Activated CD4-positive, alpha-beta T cell treated with anti-CD3 and anti-CD28 coated beads, Interleukin-2, Interleukin-4, amounts not matched to agents 100 ng/mL and 50 ng/mL, durations not matched to agents 16 hours and 8 hours (primary cell): ENCODE results near the gene FAR1.

ENCODE experiments used
- DNase-seq: peaks from one replicate; pipeline ENCODE4 v3.0.0-alpha.2; 2020; ENCODE audit warnings: low spot score

Gene FAR1

GRCh38 chr11:13777341-13777985, 109.0 kb downstream of the FAR1 start:
- no peak for DNase-seq

GRCh38 chr11:13778345-13778744, 109.9 kb downstream of the FAR1 start:
- DNase-seq, result no peak

- no peak for DNase-seq
Observed at GRCh38 chr11:13781153-13781552, 112.7 kb downstream of the FAR1 start.
